H1 (cell line): ENCODE results near the gene RAD51B. TPM values are rescaled to one million over a fixed set of nuclear protein-coding genes. Genes with fewer than 3 reads are reported as not detected.

Source experiments
- CTCF ChIA-PET: fragments of 300-600 bp; sonication (Branson Sonifier 250); formaldehyde crosslinking; loops from one replicate; lab custom pipeline; 2021; ENCODE audit not compliant: partially characterized antibody; lab: Charles Lee
- POLR2A ChIA-PET: fragments of 300-600 bp; sonication (Branson Sonifier 250); formaldehyde crosslinking; loops from one replicate; lab custom pipeline; 2021; ENCODE audit warnings: inconsistent platforms; ENCODE audit not compliant: partially characterized antibody; lab: Charles Lee
- DNase-seq, 2 experiments: peaks; one replicate each; pipeline versions ENCODE4 v3.0.0 to v3.0.0-alpha.2; 2010 to 2022; ENCODE audit warnings: low spot score in 2 of 2, low read depth in 1 of 2, mixed read lengths in 1 of 2
- FAIRE-seq: peaks from 2 replicates; lab custom pipeline; 2011; peaks lifted over from hg19 to GRCh38; lab: Jason Lieb, UNC
- H2AFZ ChIP-seq: 2 replicates; pipeline ENCODE4 v1.8.1; 2012; ENCODE audit warnings: low read length, inconsistent platforms
- H2AK5ac ChIP-seq: 2 replicates; pipeline ENCODE4 v1.6.1; 2013; ENCODE audit warnings: low read depth, low read length
- H2BK120ac ChIP-seq: replicated peaks from 2 replicates; pipeline ENCODE3; 2013; ENCODE audit warnings: low read depth, low read length, inconsistent platforms
- H2BK12ac ChIP-seq: 2 replicates; pipeline ENCODE4 v1.6.1; 2013; ENCODE audit warnings: low read depth, low read length
- H2BK15ac ChIP-seq: 2 replicates; pipeline ENCODE4 v1.6.1; 2013; ENCODE audit warnings: low read length
- H2BK20ac ChIP-seq: 2 replicates; pipeline ENCODE4 v1.6.1; 2013; ENCODE audit warnings: low read length
- H2BK5ac ChIP-seq: 2 replicates; pipeline ENCODE4 v1.6.1; 2013; ENCODE audit warnings: low read depth, low read length
- H3K14ac ChIP-seq: 2 replicates; pipeline ENCODE4 v1.6.1; 2013; ENCODE audit warnings: inconsistent platforms; ENCODE audit not compliant: insufficient read length
- H3K18ac ChIP-seq: 2 replicates; pipeline ENCODE4 v1.6.1; 2013; ENCODE audit warnings: low read length; ENCODE audit errors: extremely low read depth
- H3K23ac ChIP-seq: 2 replicates; pipeline ENCODE4 v1.6.1; 2013; ENCODE audit warnings: inconsistent platforms; ENCODE audit not compliant: insufficient read length
- H3K23me2 ChIP-seq: 2 replicates; pipeline ENCODE4 v1.6.1; 2013; ENCODE audit warnings: low read depth, low read length
- H3K27ac ChIP-seq: 2 replicates; pipeline ENCODE4 v1.6.1; 2011; ENCODE audit warnings: low read depth, low read length, inconsistent platforms
- H3K27me3 ChIP-seq, 4 experiments: replicated peaks in 1 of 4; 1 replicate in 1 of 4; 2 replicates in 3 of 4; pipeline versions ENCODE4 v1.6.1 to v1.8.1; 2011 to 2013; ENCODE audit warnings: low read length in 3 of 4, mild to moderate bottlenecking in 3 of 4, inconsistent platforms in 2 of 4, mixed read lengths in 2 of 4, moderate library complexity in 1 of 4; ENCODE audit not compliant: control insufficient read depth in 3 of 4, insufficient read depth in 3 of 4; ENCODE audit errors: extremely low read depth in 1 of 4
- H3K36me3 ChIP-seq, 4 experiments: 2 replicates each; pipeline versions ENCODE4 v1.6.1 to v1.8.1; 2011 to 2013; ENCODE audit warnings: mild to moderate bottlenecking in 4 of 4, low read length in 3 of 4, moderate library complexity in 2 of 4, control low read depth in 1 of 4, inconsistent platforms in 1 of 4; ENCODE audit not compliant: insufficient read depth in 4 of 4, control insufficient read depth in 2 of 4
- H3K4ac ChIP-seq: replicated peaks from 2 replicates; pipeline ENCODE3; 2013; ENCODE audit warnings: low read length, low read depth, mixed read lengths, inconsistent platforms; ENCODE audit not compliant: insufficient read length
- H3K4me1 ChIP-seq, 4 experiments: replicated peaks in 1 of 4; 1 replicate in 1 of 4; 2 replicates in 3 of 4; pipeline versions ENCODE4 v1.6.1 to v1.8.1; 2011 to 2013; ENCODE audit warnings: low read length in 3 of 4, inconsistent platforms in 2 of 4, mixed read lengths in 1 of 4; ENCODE audit not compliant: insufficient read depth in 4 of 4, control insufficient read depth in 3 of 4
- H3K4me2 ChIP-seq, 2 experiments: 2 replicates each; pipeline versions ENCODE4 v1.6.1 to v1.8.1; 2011 to 2013; ENCODE audit warnings: low read depth in 2 of 2, low read length in 2 of 2, control low read depth in 1 of 2, inconsistent platforms in 1 of 2, mild to moderate bottlenecking in 1 of 2; ENCODE audit not compliant: insufficient read depth in 1 of 2
- H3K4me3 ChIP-seq, 4 experiments: fragments of 200-600, 300-600 bp in 1 of 4; sonication (generic), shearing (Covaris generic), sonication (Bioruptor Twin) in 1 of 4; 2 replicates each; pipeline versions ENCODE4 v1.5.1 to v1.8.1; 2011 to 2016; ENCODE audit warnings: low read length in 4 of 4, low read depth in 3 of 4, control low read depth in 2 of 4, inconsistent platforms in 2 of 4, mild to moderate bottlenecking in 2 of 4, mixed read lengths in 1 of 4, moderate library complexity in 1 of 4; ENCODE audit not compliant: insufficient read depth in 2 of 4; ENCODE audit errors: extremely low read depth in 1 of 4
- H3K56ac ChIP-seq: replicated peaks from 2 replicates; pipeline ENCODE3; 2013; ENCODE audit warnings: low read depth, mild to moderate bottlenecking, mixed read lengths, low read length, inconsistent platforms; ENCODE audit not compliant: insufficient read length
- H3K79me1 ChIP-seq: 2 replicates; pipeline ENCODE4 v1.6.1; 2013; ENCODE audit warnings: low read depth, low read length, control low read depth
- H3K79me2 ChIP-seq, 2 experiments: 2 replicates each; pipeline versions ENCODE4 v1.6.1 to v1.8.1; 2012 to 2013; ENCODE audit warnings: low read length in 2 of 2, mild to moderate bottlenecking in 2 of 2, inconsistent platforms in 1 of 2; ENCODE audit not compliant: insufficient read depth in 2 of 2, control insufficient read depth in 1 of 2
- H3K9ac ChIP-seq, 4 experiments: replicated peaks in 1 of 4; 1 replicate in 1 of 4; 2 replicates in 3 of 4; pipeline versions ENCODE4 v1.6.1 to v1.8.1; 2011 to 2013; ENCODE audit warnings: low read depth in 3 of 4, low read length in 3 of 4, control low read depth in 2 of 4, mild to moderate bottlenecking in 2 of 4, moderate library complexity in 2 of 4, inconsistent platforms in 1 of 4; ENCODE audit errors: extremely low read depth in 1 of 4
- H3K9me3 ChIP-seq, 2 experiments: 2 replicates each; pipeline versions ENCODE4 v1.6.1 to v1.8.1; 2012 to 2013; ENCODE audit warnings: mild to moderate bottlenecking in 2 of 2, moderate library complexity in 2 of 2, control low read depth in 1 of 2, inconsistent platforms in 1 of 2, low read depth in 1 of 2, low read length in 1 of 2, mixed read lengths in 1 of 2; ENCODE audit not compliant: insufficient read depth in 2 of 2
- H4K20me1 ChIP-seq, 2 experiments: replicated peaks in 1 of 2; 2 replicates each; pipeline versions ENCODE3 to v1.8.1; 2011 to 2013; ENCODE audit warnings: inconsistent platforms in 2 of 2, low read length in 2 of 2, mild to moderate bottlenecking in 1 of 2; ENCODE audit not compliant: insufficient read depth in 2 of 2, control insufficient read depth in 1 of 2
- H4K5ac ChIP-seq: 2 replicates; pipeline ENCODE4 v1.6.1; 2013; ENCODE audit warnings: low read length, low read depth, mixed read lengths, inconsistent platforms; ENCODE audit not compliant: insufficient read length
- H4K8ac ChIP-seq: 2 replicates; pipeline ENCODE4 v1.8.0; 2013; ENCODE audit warnings: mild to moderate bottlenecking, moderate library complexity, low read length, inconsistent platforms; ENCODE audit not compliant: insufficient read depth; ENCODE audit errors: extremely low read depth
- H4K91ac ChIP-seq: replicated peaks from 2 replicates; pipeline ENCODE3; 2013; ENCODE audit warnings: low read length, mixed read lengths, inconsistent platforms; ENCODE audit not compliant: insufficient read length
- PHF8 ChIP-seq: fragments of 200-600 bp; sonication (generic); conservative IDR thresholded peaks from 2 replicates; pipeline ENCODE4 v1.7.1; 2012; ENCODE audit warnings: low read depth, mild to moderate bottlenecking, inconsistent platforms, low read length, moderate library complexity
- WGBS, 2 experiments: shearing (Covaris generic) in 1 of 2; methylation state at CpG; one replicate each; pipeline versions ENCODE4 v1.1.6 to v1.1.7; 2013 to 2015; ENCODE audit warnings: low lambda C conversion rate in 2 of 2, mixed read lengths in 2 of 2, inconsistent platforms in 1 of 2, low coverage in 1 of 2, missing lambda C conversion rate in 1 of 2; ENCODE audit not compliant: insufficient replicate concordance in 2 of 2, insufficient coverage in 1 of 2, insufficient read length in 1 of 2; ENCODE audit errors: extremely low coverage in 1 of 2, missing lambda C conversion rate in 1 of 2; 5-methylcytosine and 5-hydroxymethylcytosine counted together
- polyA plus RNA-seq, 7 experiments: library from polyadenylated mRNA; depleted of rRNA in 3 of 7; stranded (reverse) in 5 of 7; unstranded in 2 of 7; fragments of >200 nt in 5 of 7; fragments of 200-250 nt in 2 of 7; gene quantifications; 1 replicate in 5 of 7; 2 replicates in 1 of 7; 4 replicates in 1 of 7; pipeline versions ENCODE4 v1.2.1 to v1.2.3, GENCODE V29; 2011 to 2013; ENCODE audit warnings: missing spikeins in 2 of 7, mixed read lengths in 2 of 7
- total RNA-seq: library from RNA; stranded (reverse); fragmentation: NEBNext Ultra II Directional; extraction: Animal tissue kit (Norgen Biotek cat#: 25700); gene quantifications from 2 replicates; pipeline ENCODE4 v1.2.1, GENCODE V29; 2021

The RAD51B gene
- total and polyA plus RNA-seq, 2 of the 8 experiments (the other 6 are each of a cell fraction or from before 2014, with no cell fraction given), result 3.9 to 14.9 TPM

DNA sequence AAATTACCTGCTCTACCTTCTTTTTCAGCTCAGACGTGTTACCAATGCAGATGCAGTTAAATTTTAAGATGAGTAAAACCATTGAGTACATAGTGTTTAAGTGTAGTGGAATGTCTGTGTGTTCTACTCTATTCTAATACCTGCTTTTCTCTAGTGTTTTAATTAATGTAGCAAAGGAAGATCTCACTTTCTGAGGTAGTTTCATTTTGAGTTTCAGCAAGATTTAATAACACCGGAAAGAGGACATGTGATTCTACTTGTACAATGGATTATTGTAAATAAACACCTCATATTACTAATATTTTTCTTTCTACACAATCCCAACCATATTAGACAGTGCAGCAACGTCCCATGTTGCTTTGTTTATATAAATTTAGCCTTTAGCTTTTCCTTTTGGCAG, 315.4 kb downstream of the RAD51B start:
- Histone ChIP-seq H3K27ac (no peak overlapping the region), H2AK5ac (no peak overlapping the region), H3K36me3 (no peaks in the 10 kb centered on the region), H3K79me1 (no peaks in the 10 kb centered on the region), H3K4ac (no peak overlapping the region), H2BK120ac (no peak overlapping the region), H2BK12ac (no peak overlapping the region), H4K20me1 (no peaks in the 10 kb centered on the region), H3K4me1 (peaks cover 0 to 5% (median 2%) of the 10 kb centered on the region in 4 experiments; a peak in 2 of 7 replicates), H3K23ac (no peak overlapping the region), H3K18ac (no peak overlapping the region), H2BK15ac (no peak overlapping the region), H3K27me3 (no peaks in the 10 kb centered on the region), H3K23me2 (no peaks in the 10 kb centered on the region), H2AFZ (no peak overlapping the region), H2BK20ac (no peak overlapping the region), H3K9me3 (no peaks in the 10 kb centered on the region), H3K9ac (no peak overlapping the region), H3K4me2 (no peak overlapping the region), H3K56ac (no peak overlapping the region), H3K4me3 (no peak overlapping the region), H3K14ac (no peak overlapping the region), H2BK5ac (no peak overlapping the region), H4K5ac (no peak overlapping the region), H3K79me2 (no peaks in the 10 kb centered on the region), H4K91ac (no peak overlapping the region), H4K8ac (no peak overlapping the region)
- no peak for FAIRE-seq
- ChIA-PET POLR2A (no interaction called here), CTCF (interaction anchor here (0.9 to 1.4 kb wide), 2 partner anchors 12 to 25 kb away, joined by 3 read pairs; no protein-coding TSS in a partner anchor)
- TF ChIP-seq PHF8, result no peak
- 84% methylated on average over 3 of the region's 3 CpGs; no CpG with 5 or more reads in 1 of the 2 experiments for WGBS, 2 experiments
- DNase-seq, result no peak
